GM18951 (cell line): Measurements from ENCODE around the gene WNK2.

Source experiments
- POLR2A ChIP-seq: IDR thresholded peaks from 4 replicates; pipeline ENCODE4 v1.6.1; 2011; ENCODE audit warnings: mild to moderate bottlenecking; ENCODE audit not compliant: insufficient read length, insufficient read depth; ENCODE audit errors: extremely low read depth
- in situ Hi-C: fragments of 300-500 bp; cut with MboI; formaldehyde crosslinking; loops from one replicate; pipeline ENCODE4 v1.12.0; 2022; ENCODE audit warnings: low sequenced_read_pairs, mixed read lengths, inconsistent platforms; ENCODE audit not compliant: unreplicated experiment

The WNK2 gene

DNA sequence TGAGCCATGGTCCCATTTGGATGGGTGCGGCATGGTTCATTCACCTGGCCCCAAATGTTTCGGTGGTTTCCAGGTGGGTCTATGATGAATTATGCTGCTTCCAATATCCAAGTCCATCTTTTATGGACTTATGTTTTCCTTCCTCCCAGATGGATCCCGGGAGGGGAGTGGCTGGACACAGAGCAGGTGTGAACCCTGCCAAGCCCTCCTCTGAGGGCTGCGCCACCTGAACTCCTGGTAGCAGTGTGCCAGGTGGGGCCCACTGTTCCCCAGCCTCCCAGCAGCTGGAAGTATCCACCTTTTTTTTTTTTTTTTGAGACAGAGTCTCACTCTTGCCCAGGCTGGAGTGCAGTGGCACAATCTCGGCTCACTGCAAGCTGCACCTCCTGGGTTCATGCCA lies 42.9 kb downstream of the WNK2 start:
- TF ChIP-seq POLR2A: no peak
- in situ Hi-C loops: no loop called here

DNA sequence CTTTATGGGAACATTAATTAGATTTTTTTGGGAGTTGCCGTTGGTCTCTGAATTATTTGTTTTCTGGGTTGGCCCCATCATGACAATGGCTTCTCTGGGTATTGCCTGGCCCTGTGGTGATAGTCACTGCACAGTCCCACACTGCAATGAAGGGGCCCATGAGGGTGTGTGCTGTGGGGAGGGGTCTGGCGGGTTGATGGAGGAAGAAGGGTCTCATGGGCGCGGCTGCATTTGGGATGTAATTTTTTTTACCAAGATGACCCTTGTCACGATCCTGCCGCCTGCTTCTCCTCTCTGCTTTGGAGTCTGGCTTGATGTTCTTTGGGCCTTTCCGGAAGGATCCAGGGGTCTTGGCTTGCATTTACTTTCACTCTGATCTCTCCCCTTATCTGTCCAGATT lies 44.1 kb downstream of the WNK2 start:
- in situ Hi-C loops: no loop called here
- TF ChIP-seq POLR2A: no peak

DNA sequence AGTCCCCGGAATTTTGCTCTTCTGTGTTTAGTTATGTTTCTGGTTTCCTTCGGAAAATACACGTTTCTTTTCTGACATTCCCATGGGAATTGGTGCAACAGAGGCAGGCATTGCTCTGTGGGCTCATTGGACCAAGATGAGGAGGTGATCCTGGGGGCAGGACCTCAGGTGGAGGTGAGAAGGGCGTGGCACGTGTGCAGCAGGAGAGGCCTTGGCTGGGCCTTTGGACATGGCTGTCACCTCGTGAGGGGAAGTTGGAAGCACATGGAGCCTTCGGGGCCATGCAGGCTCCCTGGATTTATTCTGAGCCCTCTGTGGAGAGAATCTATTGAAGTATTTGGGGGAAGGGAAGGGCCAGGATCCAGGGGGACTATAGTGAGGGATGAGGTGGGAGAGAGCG lies 44.5 kb downstream of the WNK2 start:
- in situ Hi-C loops: no loop called here
- TF ChIP-seq POLR2A: no peak

DNA sequence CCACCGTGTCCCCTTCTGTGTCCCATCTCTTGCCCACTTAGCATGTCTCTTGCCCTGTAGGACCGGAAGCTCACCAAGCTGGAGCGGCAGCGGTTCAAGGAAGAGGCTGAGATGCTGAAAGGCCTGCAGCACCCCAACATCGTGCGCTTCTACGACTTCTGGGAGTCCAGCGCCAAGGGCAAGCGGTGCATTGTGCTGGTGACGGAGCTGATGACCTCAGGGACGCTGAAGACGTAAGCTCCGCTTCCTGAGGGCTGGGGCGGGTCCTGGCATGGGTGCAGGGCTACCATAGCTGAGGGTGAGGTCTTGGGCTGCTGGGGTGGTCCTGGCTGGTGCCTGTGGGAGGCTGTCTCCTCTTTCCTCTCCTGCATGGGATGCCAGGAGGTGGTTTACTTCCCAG lies 45.7 kb downstream of the WNK2 start:
- in situ Hi-C loops: no loop called here

DNA sequence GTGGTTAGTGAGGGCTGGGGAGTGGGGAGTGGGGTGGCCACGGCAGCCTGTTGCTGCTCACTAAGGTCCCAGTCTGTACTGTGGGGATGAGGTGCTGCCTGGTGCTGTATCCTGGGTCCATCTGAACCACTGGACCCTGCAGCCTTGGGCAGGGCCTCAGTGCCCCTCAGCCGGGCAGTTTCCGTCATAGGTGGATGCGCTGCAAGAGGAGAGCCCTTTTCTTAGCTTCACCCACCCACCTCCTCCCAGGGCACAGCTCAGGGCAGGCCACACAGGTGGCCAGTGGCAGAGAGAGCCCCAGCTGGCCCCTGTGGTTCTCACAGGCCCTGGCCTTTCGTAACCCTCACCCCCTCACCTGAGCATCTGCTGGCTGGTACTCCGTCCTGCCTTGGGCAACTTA lies 46.2 kb downstream of the WNK2 start:
- in situ Hi-C loops: no loop called here

More for the DNA sequence above, 45.7 kb downstream of the WNK2 start:
- TF ChIP-seq POLR2A: no peak

DNA sequence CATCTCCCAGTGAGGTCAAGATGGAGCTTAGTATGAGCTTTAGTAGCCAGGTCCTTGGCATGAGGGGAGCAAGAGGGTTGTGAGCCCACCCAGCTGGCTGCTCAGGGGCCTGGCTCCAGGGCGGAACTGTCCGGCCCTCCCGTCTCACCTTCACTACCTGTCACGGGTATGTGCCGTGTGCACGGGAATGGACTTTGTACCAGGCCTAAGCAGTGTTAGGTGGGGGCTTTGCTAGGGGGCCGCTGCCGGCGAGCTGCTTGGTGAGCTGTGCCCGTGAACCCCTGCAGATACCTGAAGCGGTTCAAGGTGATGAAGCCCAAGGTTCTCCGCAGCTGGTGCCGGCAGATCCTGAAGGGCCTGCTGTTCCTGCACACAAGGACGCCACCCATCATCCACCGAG lies 46.7 kb downstream of the WNK2 start:
- in situ Hi-C loops: no loop called here
- no peak for TF ChIP-seq POLR2A

More for the DNA sequence above, 46.2 kb downstream of the WNK2 start:
- TF ChIP-seq POLR2A: no peak

DNA sequence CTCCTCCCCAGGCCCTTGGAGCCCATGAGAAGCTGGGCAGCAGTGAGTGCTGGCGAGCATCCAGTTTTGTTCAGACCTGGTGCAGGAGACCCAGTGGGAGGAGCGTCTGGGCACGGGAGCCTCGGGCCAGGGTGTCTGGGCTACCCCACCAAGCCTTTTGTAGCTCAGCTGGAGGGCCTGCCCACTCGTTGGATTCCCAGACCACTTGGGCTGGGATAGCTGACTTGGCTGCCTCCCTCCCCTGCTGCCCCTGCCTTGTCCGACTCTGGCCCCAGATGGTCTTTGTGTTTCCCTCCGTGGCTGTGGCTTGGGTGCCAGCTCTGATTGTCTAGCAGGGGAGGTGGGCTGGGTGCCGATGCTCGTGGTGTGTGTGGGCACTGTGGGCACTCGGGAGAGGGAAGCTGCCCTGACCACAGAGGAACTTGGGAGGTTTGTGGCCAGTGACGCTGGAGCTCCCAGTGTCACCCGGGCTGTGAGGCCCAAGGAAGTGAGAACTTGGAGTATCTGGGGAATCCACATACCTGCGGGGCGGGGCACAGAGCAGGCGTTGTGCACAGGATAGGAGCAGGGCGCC lies 47.3 kb downstream of the WNK2 start:
- no peak for TF ChIP-seq POLR2A
- in situ Hi-C loops: no loop called here

DNA sequence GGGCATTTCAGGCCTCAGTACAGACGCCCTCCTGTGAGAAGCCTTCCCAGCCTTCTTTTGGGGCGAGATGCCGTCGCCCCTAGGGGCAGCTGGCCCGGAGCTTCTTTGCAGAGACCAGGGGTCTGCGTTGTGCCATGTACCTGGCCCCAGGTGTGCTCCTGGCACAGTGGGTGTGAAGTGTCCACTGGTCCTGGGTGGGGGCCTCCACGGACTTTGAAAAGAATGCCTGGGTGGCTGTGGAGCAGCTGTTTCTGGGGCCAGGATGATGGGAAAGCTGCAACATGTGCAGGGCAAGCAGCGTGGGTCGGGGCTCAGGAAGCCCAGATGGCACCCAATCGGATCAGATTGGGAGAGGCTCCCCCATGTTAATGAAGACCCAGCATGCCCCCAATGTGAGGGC lies 47.8 kb downstream of the WNK2 start:
- no peak for TF ChIP-seq POLR2A
- in situ Hi-C loops: no loop called here

DNA sequence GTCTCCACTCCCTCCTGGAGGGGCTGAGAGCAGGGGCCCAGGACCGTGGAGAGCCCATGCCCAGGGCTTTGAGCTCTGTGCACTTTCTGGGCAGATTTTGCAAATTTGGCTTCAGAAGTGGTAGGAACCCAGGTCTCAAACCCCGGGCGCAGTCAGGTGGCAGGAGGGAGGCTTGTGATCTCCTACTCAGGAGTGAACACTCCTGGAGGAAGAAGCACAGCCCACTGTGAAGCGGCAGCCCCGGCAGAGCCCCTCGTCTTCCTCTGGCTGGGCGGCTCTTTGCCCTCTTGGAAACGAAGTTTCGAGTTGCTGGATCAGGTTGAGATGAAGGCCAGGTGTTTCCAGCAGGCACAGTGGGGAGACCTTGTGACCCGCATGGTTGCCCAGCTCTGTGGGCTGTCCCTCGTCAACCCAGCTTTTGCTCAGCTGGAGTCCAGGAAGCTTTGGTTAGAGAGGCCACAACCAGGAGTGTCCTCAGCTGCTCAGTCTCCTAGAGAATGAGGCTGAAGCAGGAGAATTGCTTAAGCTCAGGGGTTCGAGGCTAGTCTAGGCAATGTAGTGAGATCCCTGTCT lies 48.5 kb downstream of the WNK2 start:
- no peak for TF ChIP-seq POLR2A
- in situ Hi-C loops: no loop called here

DNA sequence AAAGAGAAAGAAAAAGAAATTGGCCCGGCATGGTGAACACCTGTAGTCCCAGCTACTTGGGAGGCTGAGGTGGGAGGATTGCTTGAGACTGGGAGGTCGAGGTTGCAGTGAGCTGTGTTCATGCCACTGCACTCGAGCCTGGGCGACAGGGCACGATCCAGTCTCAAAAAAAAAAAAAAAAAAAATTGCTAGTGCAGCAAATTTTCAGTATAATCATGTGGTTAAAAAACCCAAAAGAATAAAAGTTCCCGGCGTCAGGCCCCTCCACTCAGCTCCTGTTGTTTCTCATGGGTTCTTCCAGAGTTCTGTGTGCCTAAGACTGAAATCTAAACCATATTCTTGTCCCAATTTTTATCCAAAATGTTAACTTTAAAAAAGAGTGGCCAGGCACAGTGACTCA lies 49.1 kb downstream of the WNK2 start:
- TF ChIP-seq POLR2A: no peak
- in situ Hi-C loops: no loop called here

DNA sequence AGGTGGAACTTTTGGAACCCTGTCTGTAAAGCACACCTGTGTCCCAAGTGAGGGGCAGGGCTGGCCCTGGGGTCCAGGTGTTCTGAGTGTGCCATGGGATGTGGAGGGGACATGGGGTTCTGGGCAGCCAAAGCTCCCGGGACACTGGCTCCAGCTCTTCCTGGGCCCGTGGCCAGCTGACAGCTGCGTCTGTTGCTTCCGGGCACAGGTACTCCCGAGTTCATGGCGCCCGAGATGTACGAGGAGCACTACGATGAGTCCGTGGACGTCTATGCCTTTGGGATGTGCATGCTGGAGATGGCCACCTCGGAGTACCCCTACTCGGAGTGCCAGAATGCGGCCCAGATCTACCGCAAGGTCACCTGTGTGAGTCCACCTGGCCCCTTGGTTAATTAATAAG lies 50.7 kb downstream of the WNK2 start:
- in situ Hi-C loops: no loop called here
- no peak for TF ChIP-seq POLR2A

DNA sequence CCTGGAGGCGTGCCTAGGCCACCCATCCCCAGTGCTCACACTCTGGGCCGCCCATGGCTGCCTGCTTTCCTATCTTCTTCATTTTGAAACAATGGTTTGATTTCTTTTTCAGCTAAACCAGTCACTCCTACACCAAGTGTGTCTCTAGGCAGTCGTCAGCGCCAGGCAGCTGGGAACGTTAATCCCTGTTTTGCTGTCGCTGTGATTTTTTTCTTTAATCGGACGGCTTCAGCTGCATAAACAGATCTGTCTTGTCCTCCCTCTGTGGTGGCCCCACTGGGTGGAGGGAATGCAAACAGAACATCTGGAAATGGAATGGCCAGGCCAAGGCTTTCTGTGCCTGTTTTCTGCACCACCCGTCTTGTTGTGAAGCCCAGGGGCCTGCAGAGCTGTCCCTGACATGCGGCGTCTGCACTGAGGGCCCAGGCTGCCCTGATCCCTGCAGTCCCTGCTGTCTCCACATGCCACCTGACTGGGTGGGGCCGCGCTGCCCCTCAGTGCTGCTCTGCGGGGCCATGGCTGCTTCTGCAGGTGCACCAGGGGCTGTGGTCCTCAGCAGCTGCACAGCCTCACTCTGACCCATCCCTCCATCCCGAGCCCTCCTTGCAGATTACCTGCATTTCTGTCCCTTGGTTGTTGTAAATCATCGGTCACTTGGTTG lies 51.5 kb downstream of the WNK2 start:
- TF ChIP-seq POLR2A: no peak
- in situ Hi-C loops: no loop called here

DNA sequence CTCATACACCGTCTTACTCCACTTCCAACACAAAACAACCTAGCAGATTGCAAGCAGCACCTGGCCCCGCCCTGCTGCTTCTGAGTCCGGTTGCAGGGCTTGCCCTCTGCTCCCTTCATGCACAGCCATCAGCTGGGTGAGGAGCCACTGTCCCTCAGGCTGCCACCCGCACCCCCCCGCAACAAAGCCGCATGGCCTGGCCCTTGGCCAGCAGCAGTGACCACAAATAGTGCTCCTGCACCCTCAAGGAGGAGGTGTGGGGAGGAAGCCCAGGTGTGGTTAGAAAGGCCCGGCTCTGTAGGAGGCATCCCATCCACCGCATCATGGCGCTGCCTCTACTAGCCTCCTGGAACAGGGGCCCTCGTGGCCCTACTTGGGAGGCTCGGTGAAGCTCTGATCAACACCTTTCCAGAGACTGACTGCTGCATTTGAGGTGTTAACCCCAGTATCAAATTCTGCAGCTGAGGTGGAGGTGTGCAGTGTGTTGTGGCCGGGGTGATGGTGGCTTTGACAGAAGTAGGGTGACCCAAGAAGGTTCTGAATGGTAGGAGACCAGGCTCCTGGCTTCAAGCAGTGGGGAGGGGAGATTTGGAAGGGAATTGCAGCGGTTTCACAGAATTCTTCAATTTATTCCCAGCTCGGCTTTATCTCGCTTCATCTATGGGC lies 52.7 kb downstream of the WNK2 start:
- TF ChIP-seq POLR2A: no peak
- in situ Hi-C loops: no loop called here

DNA sequence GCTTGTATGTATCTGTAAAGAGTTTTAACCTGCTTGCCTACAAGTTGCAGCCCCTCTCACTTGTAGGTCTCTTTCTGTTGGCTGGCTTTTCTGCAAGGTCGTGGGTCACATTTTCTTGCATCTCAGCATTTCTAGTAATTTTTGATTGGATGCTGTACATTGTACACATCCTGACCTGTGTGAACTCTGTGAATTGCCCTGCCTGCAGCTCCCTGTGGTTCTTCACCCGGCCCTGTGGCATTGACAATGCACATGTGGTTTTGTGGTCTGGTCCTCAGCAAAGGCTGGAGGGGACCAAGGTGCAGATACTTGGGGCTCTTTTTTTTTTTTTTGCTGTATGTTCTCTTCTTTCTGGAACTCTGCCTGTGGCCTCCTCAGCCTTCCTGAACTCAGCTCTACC lies 53.6 kb downstream of the WNK2 start:
- no peak for TF ChIP-seq POLR2A
- in situ Hi-C loops: no loop called here
